HG02852 (cell line): Measurements from ENCODE around the gene SDF4.
"Not testable (repeated sequence)": the region's sequence is repeated elsewhere in the genome, so short reads cannot be mapped to it uniquely, and the experiment has no call there.

Source experiments
- ATAC-seq: cut with Tn5 transposase; IDR thresholded peaks from one replicate; pipeline ENCODE4 v1.9.1; 2021; ENCODE audit warnings: mild to moderate bottlenecking, moderate library complexity; ENCODE audit not compliant: unreplicated experiment

The SDF4 gene

GRCh38 chr1:1259951-1260600, 28.3 kb upstream of the SDF4 start:
- ATAC-seq: no peak

- no peak for ATAC-seq
Measured at GRCh38 chr1:1259540-1259939, 27.7 kb upstream of the SDF4 start.

GRCh38 chr1:1259119-1259488, 27.3 kb upstream of the SDF4 start:
- ATAC-seq: no peak

- ATAC-seq: no peak
Measured at GRCh38 chr1:1256956-1257871, 25.4 kb upstream of the SDF4 start.

- ATAC-seq: no peak
Measured at GRCh38 chr1:1255611-1256010, 23.8 kb upstream of the SDF4 start.

- ATAC-seq: no peak
Measured at GRCh38 chr1:1255078-1255477, 23.3 kb upstream of the SDF4 start.

GRCh38 chr1:1254667-1254998, 22.8 kb upstream of the SDF4 start:
- ATAC-seq: no peak

GRCh38 chr1:1253972-1254666, 22.3 kb upstream of the SDF4 start:
- no peak for ATAC-seq

GRCh38 chr1:1253314-1253713, 21.5 kb upstream of the SDF4 start:
- ATAC-seq: no peak

GRCh38 chr1:1250786-1251284, 19.0 kb upstream of the SDF4 start:
- ATAC-seq: no peak

- not testable (repeated sequence) for ATAC-seq
Measured at GRCh38 chr1:1248009-1248913, 16.5 kb upstream of the SDF4 start.

- ATAC-seq: no peak
Measured at GRCh38 chr1:1247341-1247913, 15.6 kb upstream of the SDF4 start.

- ATAC-seq: no peak
Measured at GRCh38 chr1:1246577-1247340, 15.0 kb upstream of the SDF4 start, which contains the start of gene C1QTNF12. C1QTNF12 (minus strand) TSS chr1:1246722; CDS start chr1:1246690, 32 bp downstream.

GRCh38 chr1:1245817-1246576, 14.2 kb upstream of the SDF4 start:
- ATAC-seq: no peak

- ATAC-seq: no peak
Measured at GRCh38 chr1:1245178-1245816, 13.5 kb upstream of the SDF4 start.

GRCh38 chr1:1244192-1244811, 12.5 kb upstream of the SDF4 start:
- ATAC-seq: no peak

- no peak for ATAC-seq
Measured at GRCh38 chr1:1243807-1244191, 12.0 kb upstream of the SDF4 start.

- no peak for ATAC-seq
Measured at GRCh38 chr1:1243266-1243660, 11.5 kb upstream of the SDF4 start.
